ENCODE results near the gene WFIKKN2. TPM values are rescaled to one million over a fixed set of nuclear protein-coding genes. Genes with fewer than 3 reads are reported as not detected.

WFIKKN2 gene
- total RNA-seq, 1 donor: under 0.01 TPM

DNA sequence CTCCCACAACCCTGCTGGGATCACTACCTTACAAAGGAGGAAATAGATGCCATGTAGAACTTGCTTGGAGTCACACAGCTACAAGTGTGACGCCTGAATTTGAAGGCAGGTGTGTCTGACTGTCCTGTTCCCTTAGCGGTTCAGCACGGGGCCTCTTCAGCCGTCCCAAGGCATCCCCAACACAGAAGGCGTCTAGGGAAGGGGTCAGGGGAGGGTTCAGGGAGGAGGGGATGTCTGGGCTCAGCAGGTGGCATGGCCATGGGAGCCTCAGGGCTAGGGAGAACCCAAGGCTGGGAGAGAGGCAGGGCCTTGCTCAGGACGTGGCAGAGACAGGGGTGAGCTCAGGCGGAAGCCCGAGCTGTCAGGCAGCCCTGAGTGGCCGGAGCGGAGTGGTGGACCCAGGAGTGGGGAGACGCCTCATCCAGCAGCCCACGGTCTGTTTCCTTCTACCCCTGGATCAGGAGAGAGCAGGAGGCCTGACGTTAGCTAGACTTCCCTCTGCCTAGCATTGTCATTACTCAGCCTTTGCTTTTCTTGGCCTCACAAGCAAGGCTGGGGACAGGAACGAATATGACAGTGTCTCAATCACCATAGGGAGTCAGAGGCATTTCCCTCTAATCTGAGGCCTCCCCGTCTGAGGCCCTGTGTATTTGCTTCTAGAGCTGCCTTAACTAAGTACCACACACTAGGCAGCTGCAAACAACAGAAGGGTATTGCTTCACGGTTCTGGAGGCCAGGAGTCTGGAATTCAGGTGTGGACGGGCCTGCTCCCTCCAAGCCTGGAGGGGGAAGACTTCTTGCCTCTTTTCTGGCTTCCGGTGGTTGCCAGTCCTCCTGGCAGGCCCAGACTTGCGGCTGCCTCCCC is 36.7 kb upstream of the WFIKKN2 start:
- Histone ChIP-seq H3K9me3 (ENCODE audit: low read depth, low read length) (no peaks in the 10 kb centered on the region), H2AFZ (ENCODE audit: low read length) (peak overlapping the region; percentile 56), H3K4me2 (ENCODE audit: insufficient read depth, low read length) (no peak overlapping the region), H3K36me3 (ENCODE audit: insufficient read depth, low read length) (no peaks in the 10 kb centered on the region), H3K27ac (ENCODE audit: low read depth, low read length) (no peak overlapping the region), H3K79me2 (ENCODE audit: insufficient read depth, low read length) (no peaks in the 10 kb centered on the region), H3K4me3 (ENCODE audit: insufficient read depth, low read length) (no peak overlapping the region), H4K20me1 (ENCODE audit: insufficient read depth, low read length) (no peaks in the 10 kb centered on the region), H3K4me1 (ENCODE audit: insufficient read depth, low read length) (no peaks in the 10 kb centered on the region), H3K27me3 (ENCODE audit: insufficient read depth, low read length) (no peaks in the 10 kb centered on the region)
- TF ChIP-seq, protein P1, sequence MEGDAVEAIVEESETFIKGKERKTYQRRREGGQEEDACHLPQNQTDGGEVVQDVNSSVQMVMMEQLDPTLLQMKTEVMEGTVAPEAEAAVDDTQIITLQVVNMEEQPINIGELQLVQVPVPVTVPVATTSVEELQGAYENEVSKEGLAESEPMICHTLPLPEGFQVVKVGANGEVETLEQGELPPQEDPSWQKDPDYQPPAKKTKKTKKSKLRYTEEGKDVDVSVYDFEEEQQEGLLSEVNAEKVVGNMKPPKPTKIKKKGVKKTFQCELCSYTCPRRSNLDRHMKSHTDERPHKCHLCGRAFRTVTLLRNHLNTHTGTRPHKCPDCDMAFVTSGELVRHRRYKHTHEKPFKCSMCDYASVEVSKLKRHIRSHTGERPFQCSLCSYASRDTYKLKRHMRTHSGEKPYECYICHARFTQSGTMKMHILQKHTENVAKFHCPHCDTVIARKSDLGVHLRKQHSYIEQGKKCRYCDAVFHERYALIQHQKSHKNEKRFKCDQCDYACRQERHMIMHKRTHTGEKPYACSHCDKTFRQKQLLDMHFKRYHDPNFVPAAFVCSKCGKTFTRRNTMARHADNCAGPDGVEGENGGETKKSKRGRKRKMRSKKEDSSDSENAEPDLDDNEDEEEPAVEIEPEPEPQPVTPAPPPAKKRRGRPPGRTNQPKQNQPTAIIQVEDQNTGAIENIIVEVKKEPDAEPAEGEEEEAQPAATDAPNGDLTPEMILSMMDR (IDR thresholded peaks at IDR 0.05; ENCODE audit: extremely low read depth, low read depth, low read length): no peak
- DNase-seq (ENCODE audit: insufficient read length, low spot score, missing footprints): peak; percentile 87

DNA sequence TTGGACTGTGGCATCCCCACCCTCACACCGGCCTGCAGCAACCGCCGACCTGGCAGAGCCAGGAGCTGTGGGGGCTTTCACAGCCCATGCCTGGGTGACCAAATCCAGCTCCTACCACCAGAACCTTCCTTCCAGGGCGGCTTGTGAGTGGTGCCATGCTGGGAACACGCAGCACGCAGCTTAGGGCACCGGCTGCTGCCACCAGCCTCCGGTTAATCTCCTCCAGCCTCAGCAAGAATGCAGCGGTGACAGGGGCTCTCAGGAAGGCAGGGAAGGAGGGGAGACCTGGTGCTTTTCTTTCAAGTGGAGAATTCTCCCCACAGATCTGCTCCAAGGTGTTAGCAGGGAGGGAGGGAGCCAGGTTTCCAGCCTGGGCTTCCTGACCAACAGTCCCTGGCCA is 35.8 kb upstream of the WFIKKN2 start:
- peak; percentile 59 for DNase-seq (ENCODE audit: insufficient read length, low spot score, missing footprints)
- Histone ChIP-seq H3K36me3 (ENCODE audit: insufficient read depth, low read length) (no peaks in the 10 kb centered on the region), H3K4me1 (ENCODE audit: insufficient read depth, low read length) (no peaks in the 10 kb centered on the region), H3K79me2 (ENCODE audit: insufficient read depth, low read length) (no peaks in the 10 kb centered on the region), H3K4me2 (ENCODE audit: insufficient read depth, low read length) (no peak overlapping the region), H3K4me3 (ENCODE audit: insufficient read depth, low read length) (no peak overlapping the region), H3K27me3 (ENCODE audit: insufficient read depth, low read length) (no peaks in the 10 kb centered on the region), H3K9me3 (ENCODE audit: low read depth, low read length) (no peaks in the 10 kb centered on the region), H4K20me1 (ENCODE audit: insufficient read depth, low read length) (no peaks in the 10 kb centered on the region), H3K27ac (ENCODE audit: low read depth, low read length) (no peak overlapping the region), H2AFZ (ENCODE audit: low read length) (no peak overlapping the region)
- TF ChIP-seq, protein P1 (IDR thresholded peaks at IDR 0.05; ENCODE audit: extremely low read depth, low read depth, low read length): no peak

DNA sequence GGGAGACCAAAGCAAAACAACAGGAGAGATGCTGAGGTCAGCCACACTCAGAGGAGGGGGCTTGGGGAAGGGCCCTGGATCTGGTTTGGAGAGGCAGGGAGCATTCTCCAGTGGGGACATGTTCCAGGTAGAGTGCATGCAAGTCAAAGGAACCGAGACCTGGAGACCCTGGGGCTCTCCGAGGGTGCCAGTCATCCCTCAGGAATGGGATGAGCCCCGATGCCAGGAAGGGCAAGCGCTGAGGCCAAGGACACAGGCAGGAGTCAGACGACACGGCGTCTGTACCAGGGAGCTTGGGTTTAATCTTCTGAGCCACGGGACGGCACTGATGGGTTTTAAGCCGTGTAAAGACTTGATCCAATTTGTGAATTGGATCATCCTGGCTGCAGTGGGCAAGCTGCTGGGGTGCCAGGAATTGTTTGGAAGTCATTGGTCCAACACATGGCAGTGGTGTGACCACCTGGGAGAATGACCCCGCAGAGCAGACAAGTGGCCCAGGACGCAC is 35.1 kb upstream of the WFIKKN2 start:
- H3K36me3 ChIP-seq (ENCODE audit: insufficient read depth, low read length): no peaks in the 10 kb centered on the region
- no peaks in the 10 kb centered on the region for H3K9me3 ChIP-seq (ENCODE audit: low read depth, low read length)
- TF ChIP-seq, protein P1 (IDR thresholded peaks at IDR 0.05; ENCODE audit: extremely low read depth, low read depth, low read length): no peak
- H3K27ac ChIP-seq (ENCODE audit: low read depth, low read length): no peak overlapping the region
- no peak overlapping the region for H2AFZ ChIP-seq (ENCODE audit: low read length)
- no peaks in the 10 kb centered on the region for H4K20me1 ChIP-seq (ENCODE audit: insufficient read depth, low read length)
- no peak overlapping the region for H3K4me3 ChIP-seq (ENCODE audit: insufficient read depth, low read length)
- H3K79me2 ChIP-seq (ENCODE audit: insufficient read depth, low read length): no peaks in the 10 kb centered on the region
- no peaks in the 10 kb centered on the region for H3K27me3 ChIP-seq (ENCODE audit: insufficient read depth, low read length)
- no peaks in the 10 kb centered on the region for H3K4me1 ChIP-seq (ENCODE audit: insufficient read depth, low read length)
- DNase-seq (ENCODE audit: insufficient read length, low spot score, missing footprints): peak; percentile 64
- no peak overlapping the region for H3K4me2 ChIP-seq (ENCODE audit: insufficient read depth, low read length)

All from osteoblast (primary cell).